ENCODE measurements around the gene RBM47. TPM values are rescaled to one million over a fixed set of nuclear protein-coding genes. Genes with fewer than 3 reads are reported as not detected.
A peak's percentile ranks its signal among the peaks of the same experiment; 100 is the strongest.

Gene RBM47
- total RNA-seq, 3 donors from 2014 or later: 66.6 to 151 (median 89.5) TPM

DNA sequence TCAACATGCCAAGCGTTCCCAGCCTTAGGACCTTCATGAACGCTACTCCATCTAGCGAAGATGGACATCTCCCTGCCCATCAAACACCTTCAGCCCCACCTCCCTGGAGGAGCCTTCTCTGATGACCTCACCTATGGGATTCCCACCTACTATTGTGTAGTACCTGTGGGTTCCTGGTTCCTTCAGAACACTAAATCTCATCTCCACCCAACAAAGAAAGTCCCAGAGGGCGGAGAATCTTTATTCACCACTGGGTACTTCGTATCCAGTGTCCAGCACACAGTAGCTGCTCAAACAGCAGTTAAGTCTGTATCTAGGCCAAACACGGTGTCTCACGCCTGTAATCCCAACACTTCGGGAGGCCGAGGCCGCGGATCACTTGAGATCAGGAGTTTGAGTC lies 10.1 kb downstream of the RBM47 start:
- intact Hi-C loops (cut with DNase I; ENCODE audit: low total_unique reads): no loop called here
- Histone ChIP-seq H3K27ac (peak overlapping the region in 1 of 2 donors; percentile 93), H3K9me3 (no peaks in the 10 kb centered on the region), H3K4me1 (no peaks in the 10 kb centered on the region), H3K36me3 (no peaks in the 10 kb centered on the region), H3K4me3 (no peak overlapping the region), H3K27me3 (no peaks in the 10 kb centered on the region)
- TF ChIP-seq POLR2A (IDR thresholded peaks at IDR 0.05) (no peak), CTCF (IDR thresholded peaks at IDR 0.05) (no peak), POLR2AphosphoS5 (IDR thresholded peaks at IDR 0.05) (no peak)
- no peak for DNase-seq (ENCODE audit: low spot score in 2 of 2)

- Histone ChIP-seq H3K27ac (peak overlapping the region in 1 of 2 donors; percentile 33), H3K4me1 (no peaks in the 10 kb centered on the region), H3K36me3 (no peaks in the 10 kb centered on the region), H3K27me3 (no peaks in the 10 kb centered on the region), H3K4me3 (no peak overlapping the region), H3K9me3 (no peaks in the 10 kb centered on the region)
- TF ChIP-seq POLR2A (IDR thresholded peaks at IDR 0.05) (no peak), CTCF (IDR thresholded peaks at IDR 0.05) (no peak), POLR2AphosphoS5 (IDR thresholded peaks at IDR 0.05) (no peak)
- intact Hi-C loops (cut with DNase I; ENCODE audit: low total_unique reads): no loop called here
- no peak for DNase-seq (ENCODE audit: low spot score in 2 of 2)
These were observed 11.8 kb downstream of the RBM47 start for GRCh38 chr4:40617872-40618271.

DNA sequence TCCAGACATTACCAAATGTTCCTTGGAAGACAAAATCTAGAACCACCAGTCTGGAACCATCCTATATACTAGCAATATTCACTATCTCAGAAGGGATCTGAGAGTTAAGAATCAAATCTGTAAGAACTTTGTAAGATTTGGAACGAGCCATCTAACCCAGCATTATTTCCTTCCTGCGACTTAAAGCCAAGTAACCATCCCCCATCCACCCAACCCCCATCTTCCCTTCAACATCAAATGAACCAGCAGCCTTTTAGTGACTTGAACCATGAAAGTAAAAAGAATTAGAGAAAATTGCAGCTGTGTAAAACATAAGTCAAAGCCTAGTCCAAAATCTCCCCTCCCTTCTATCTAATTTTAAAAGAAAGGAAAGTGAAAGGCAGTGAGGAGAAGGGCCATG lies 15.6 kb downstream of the RBM47 start:
- Histone ChIP-seq H3K9me3 (no peaks in the 10 kb centered on the region), H3K27ac (no peak overlapping the region), H3K4me3 (no peak overlapping the region), H3K27me3 (no peaks in the 10 kb centered on the region), H3K4me1 (no peaks in the 10 kb centered on the region), H3K36me3 (no peaks in the 10 kb centered on the region)
- DNase-seq (ENCODE audit: low spot score in 2 of 2): no peak
- intact Hi-C loops (cut with DNase I; ENCODE audit: low total_unique reads): no loop called here
- no peak for TF ChIP-seq POLR2AphosphoS5 (IDR thresholded peaks at IDR 0.05)
- no peak for TF ChIP-seq POLR2A (IDR thresholded peaks at IDR 0.05)
- TF ChIP-seq CTCF (IDR thresholded peaks at IDR 0.05): no peak

DNA sequence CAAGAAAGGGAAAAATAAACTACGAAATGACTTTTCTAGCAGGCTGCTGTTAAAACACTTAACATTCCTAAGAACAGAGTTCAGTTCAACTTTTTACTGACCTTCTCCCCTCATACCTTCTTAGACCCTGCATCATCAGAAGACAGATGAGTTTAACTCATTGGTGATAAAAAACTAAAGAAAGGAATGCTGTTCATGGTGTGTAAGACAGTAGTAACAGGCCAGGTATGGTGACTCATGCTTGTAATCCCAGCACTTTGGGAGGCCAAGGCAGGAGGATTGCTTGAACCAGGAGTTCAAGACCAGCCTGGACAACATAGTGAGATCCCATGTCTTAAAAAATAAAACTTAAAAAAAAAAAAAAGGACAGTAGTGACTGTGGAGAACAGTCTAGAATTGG lies 16.2 kb downstream of the RBM47 start:
- intact Hi-C loops (cut with DNase I; ENCODE audit: low total_unique reads): no loop called here
- no peak for DNase-seq (ENCODE audit: low spot score in 2 of 2)
- no peaks in the 10 kb centered on the region for H3K27me3 ChIP-seq
- no peak for TF ChIP-seq POLR2AphosphoS5 (IDR thresholded peaks at IDR 0.05)
- TF ChIP-seq POLR2A (IDR thresholded peaks at IDR 0.05): no peak
- TF ChIP-seq CTCF (IDR thresholded peaks at IDR 0.05): no peak
- H3K9me3 ChIP-seq: no peaks in the 10 kb centered on the region
- H3K36me3 ChIP-seq: no peaks in the 10 kb centered on the region
- H3K4me1 ChIP-seq: no peaks in the 10 kb centered on the region
- H3K27ac ChIP-seq: no peak overlapping the region
- no peak overlapping the region for H3K4me3 ChIP-seq

DNA sequence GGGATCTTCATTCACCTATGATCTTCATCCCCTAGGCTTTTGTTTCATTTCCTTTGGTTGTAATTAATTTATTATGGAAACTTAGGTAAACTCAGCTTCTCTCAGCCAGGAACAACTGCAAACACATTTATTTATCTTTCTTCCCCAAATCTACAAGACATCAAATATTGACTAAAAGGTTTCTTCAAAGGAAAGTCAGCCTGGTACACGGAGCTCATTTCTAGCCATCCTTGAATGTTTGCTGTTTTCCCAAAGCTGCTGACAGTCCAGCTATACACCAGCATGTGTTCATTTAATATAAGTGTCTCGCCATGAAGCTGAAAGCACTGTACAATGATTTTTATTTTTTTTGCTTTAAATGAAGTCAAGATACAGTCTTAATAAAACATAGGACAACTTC lies 16.8 kb downstream of the RBM47 start:
- Histone ChIP-seq H3K4me3 (no peak overlapping the region), H3K4me1 (no peaks in the 10 kb centered on the region), H3K9me3 (no peaks in the 10 kb centered on the region), H3K36me3 (no peaks in the 10 kb centered on the region), H3K27me3 (no peaks in the 10 kb centered on the region), H3K27ac (no peak overlapping the region)
- intact Hi-C loops (cut with DNase I; ENCODE audit: low total_unique reads): no loop called here
- no peak for TF ChIP-seq POLR2A (IDR thresholded peaks at IDR 0.05)
- TF ChIP-seq POLR2AphosphoS5 (IDR thresholded peaks at IDR 0.05): no peak
- no peak for TF ChIP-seq CTCF (IDR thresholded peaks at IDR 0.05)
- DNase-seq (ENCODE audit: low spot score in 2 of 2): no peak
